Measurements from ENCODE around the gene RIOK3.

- TF ChIP-seq CTCF (IDR thresholded peaks at IDR 0.05; ENCODE audit: insufficient read depth, low read length, poor library complexity, severe bottlenecking) (no peak), EZH2phosphoT487 (conservative IDR thresholded peaks at IDR 0.05; ENCODE audit: low read length) (no peak)
These were observed 48.5 kb downstream of the RIOK3 start for GRCh38 chr18:23501626-23502025.

Data from SU-DHL-6 (cell line).